Left ventricle myocardium inferior (tissue), 1 donor: Measurements from ENCODE around the gene RYR1. TPM values are rescaled to one million over a fixed set of nuclear protein-coding genes. Genes with fewer than 3 reads are reported as not detected.

ENCODE experiments used
- DNase-seq: peaks from one replicate; pipeline ENCODE4 v3.0.0-alpha.2; 2020
- H3K27ac ChIP-seq: fragments of 200-600 bp; replicated peaks from 2 replicates; pipeline ENCODE4 v1.8.0; 2021
- H3K27me3 ChIP-seq: fragments of 200-600 bp; 2 replicates; pipeline ENCODE4 v1.8.0; 2021; ENCODE audit warnings: low read depth
- H3K36me3 ChIP-seq: fragments of 200-600 bp; 2 replicates; pipeline ENCODE4 v1.8.0; 2021
- H3K4me1 ChIP-seq: fragments of 200-600 bp; 2 replicates; pipeline ENCODE4 v1.8.0; 2021
- H3K4me3 ChIP-seq: fragments of 200-600 bp; 2 replicates; pipeline ENCODE4 v1.8.0; 2021; ENCODE audit warnings: mild to moderate bottlenecking, moderate library complexity
- H3K9me3 ChIP-seq: fragments of 200-600 bp; replicated peaks from 2 replicates; pipeline ENCODE4 v1.8.0; 2021
- CTCF ChIP-seq: fragments of 200-600 bp; IDR thresholded peaks from 2 replicates; pipeline ENCODE4 v1.8.0; 2021; ENCODE audit warnings: antibody characterized with exemption, mild to moderate bottlenecking, borderline replicate concordance
- intact Hi-C: fragments of 100-400 bp; cut with micrococcal nuclease; formaldehyde crosslinking; loops from one replicate; pipeline ENCODE4 v1.11.0; 2022
- long read RNA-seq: library from polyadenylated mRNA; unstranded; transcript quantifications from one replicate; pipeline ENCODE4 v2.0.0, GENCODE V29; 2021
- total RNA-seq: library from RNA; stranded (reverse); fragmentation: NEBNext Ultra II Directional; extraction: Animal tissue kit (Norgen Biotek cat#: 25700); gene quantifications from one replicate; pipeline ENCODE4 v1.2.1, GENCODE V29; 2021
- donor health status: DM: no; HTN: yes; CAD: no; lungs with severe emphysema.

RYR1 gene
- total RNA-seq = 0.74 TPM
- long read RNA-seq, partial matches to known transcripts = 1 of 1 reads
- long read RNA-seq, other reads (novel, unspliced or antisense) = 0 of 1 reads

GRCh38 chr19:38433268-38433733 lies at the start of gene RYR1:
RYR1 (plus strand) TSS chr19:38433691; CDS start chr19:38433830, 139 bp downstream.
- DNase-seq = peak; percentile 67
- Histone ChIP-seq H3K9me3 (no peaks in the 10 kb centered on the region), H3K27me3 (peaks cover 68% of the 10 kb centered on the region), H3K4me3 (peak within 1 kb of the TSS; percentile 36), H3K4me1 (peaks cover 5% of the 10 kb centered on the region), H3K27ac (no peak within 1 kb of the TSS), H3K36me3 (no peaks in the 10 kb centered on the region)
- TF ChIP-seq CTCF = no peak
- intact Hi-C loops = no loop called here

- TF ChIP-seq CTCF = no peak
- peaks cover 45% of the 10 kb centered on the region for H3K27me3 ChIP-seq
Measured at GRCh38 chr19:38383743-38384142, 49.7 kb upstream of the RYR1 start.

GRCh38 chr19:38384209-38385027 lies 49.1 kb upstream of the RYR1 start:
- H3K27ac ChIP-seq = no peak overlapping the region
- no peaks in the 10 kb centered on the region for H3K9me3 ChIP-seq
- H3K36me3 ChIP-seq = peaks cover 71% of the 10 kb centered on the region
- H3K27me3 ChIP-seq = peaks cover 45% of the 10 kb centered on the region
- no peak for TF ChIP-seq CTCF
- intact Hi-C loops = no loop called here
- H3K4me3 ChIP-seq = no peak overlapping the region
- H3K4me1 ChIP-seq = peaks cover 42% of the 10 kb centered on the region
- no peak for DNase-seq

More at GRCh38 chr19:38383743-38384142, 49.7 kb upstream of the RYR1 start:
- no peak for DNase-seq
- Histone ChIP-seq H3K27ac (no peak overlapping the region), H3K4me3 (no peak overlapping the region), H3K4me1 (peaks cover 38% of the 10 kb centered on the region), H3K36me3 (peaks cover 77% of the 10 kb centered on the region), H3K9me3 (no peaks in the 10 kb centered on the region)
- intact Hi-C loops = no loop called here

GRCh38 chr19:38385057-38385803 lies 48.3 kb upstream of the RYR1 start:
- DNase-seq = no peak
- no peak overlapping the region for H3K4me3 ChIP-seq
- H3K27ac ChIP-seq = no peak overlapping the region
- H3K4me1 ChIP-seq = peaks cover 44% of the 10 kb centered on the region
- peaks cover 45% of the 10 kb centered on the region for H3K27me3 ChIP-seq
- no peaks in the 10 kb centered on the region for H3K9me3 ChIP-seq
- peaks cover 62% of the 10 kb centered on the region for H3K36me3 ChIP-seq
- intact Hi-C loops = no loop called here
- no peak for TF ChIP-seq CTCF

GRCh38 chr19:38385804-38386257 lies 47.7 kb upstream of the RYR1 start:
- no peak overlapping the region for H3K27ac ChIP-seq
- H3K36me3 ChIP-seq = peaks cover 56% of the 10 kb centered on the region
- no peak for DNase-seq
- H3K27me3 ChIP-seq = peaks cover 45% of the 10 kb centered on the region
- H3K9me3 ChIP-seq = no peaks in the 10 kb centered on the region
- intact Hi-C loops = no loop called here
- no peak for TF ChIP-seq CTCF
- peaks cover 44% of the 10 kb centered on the region for H3K4me1 ChIP-seq
- H3K4me3 ChIP-seq = no peak overlapping the region
